ENCODE data around the gene BCL3. TPM values are rescaled to one million over a fixed set of nuclear protein-coding genes. Genes with fewer than 3 reads are reported as not detected.
"Not testable (repeated sequence)": the region's sequence is repeated elsewhere in the genome, so short reads cannot be mapped to it uniquely, and the experiment has no call there.

BCL3 gene
- total and polyA plus RNA-seq, 5 donors = 14.9 to 39.4 (median 19.1) TPM

DNA sequence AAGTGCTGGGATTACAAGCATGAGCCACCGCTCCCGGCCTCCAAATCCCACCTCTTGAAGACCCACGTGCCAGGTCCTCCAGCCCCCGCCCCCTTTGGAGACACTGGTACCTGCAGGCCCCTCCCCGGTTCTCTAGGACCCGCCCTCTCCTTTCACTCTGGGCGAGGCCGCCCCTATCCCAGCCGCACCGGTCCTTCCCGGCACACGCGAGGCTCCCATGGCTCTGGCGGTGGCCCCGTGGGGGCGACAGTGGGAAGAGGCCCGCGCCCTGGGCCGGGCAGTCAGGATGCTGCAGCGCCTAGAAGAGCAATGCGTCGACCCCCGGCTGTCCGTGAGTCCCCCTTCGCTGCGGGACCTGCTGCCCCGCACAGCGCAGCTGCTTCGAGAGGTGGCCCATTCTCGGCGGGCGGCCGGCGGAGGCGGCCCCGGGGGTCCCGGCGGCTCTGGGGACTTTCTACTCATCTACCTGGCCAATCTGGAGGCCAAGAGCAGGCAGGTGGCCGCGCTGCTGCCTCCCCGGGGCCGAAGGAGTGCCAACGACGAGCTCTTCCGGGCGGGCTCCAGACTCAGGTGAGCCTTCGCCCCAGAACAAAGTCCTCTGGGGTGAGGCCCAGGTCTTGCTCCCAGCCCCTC, 29.3 kb downstream of the BCL3 start, which contains the start of gene CBLC:
Gene CBLC, plus strand, starts transcription at position 176 of the 633 bp plus-strand sequence. Its CDS starts 42 bp downstream, at position 218.
- intact Hi-C loops (cut with DNase I) = no loop called here
- H3K4me1 ChIP-seq (ENCODE audit: control insufficient read depth, insufficient read depth, low read length) = no peaks in the 10 kb centered on the region
- no peak within 1 kb of the TSS for H3K27ac ChIP-seq (ENCODE audit: low read length)
- H3K9me3 ChIP-seq (ENCODE audit: control insufficient read depth, low read length) = no peaks in the 10 kb centered on the region
- no peaks in the 10 kb centered on the region for H3K27me3 ChIP-seq (ENCODE audit: control insufficient read depth, insufficient read depth)
- H3K4me3 ChIP-seq (ENCODE audit: low read length) = no peak within 1 kb of the TSS
- ATAC-seq (peak; percentile 55 to 59), DNase-seq (peak in 2 of 3 donors; percentile 50 to 51)
- WGBS = 14% methylated on average over 47 of the region's 47 CpGs

DNA sequence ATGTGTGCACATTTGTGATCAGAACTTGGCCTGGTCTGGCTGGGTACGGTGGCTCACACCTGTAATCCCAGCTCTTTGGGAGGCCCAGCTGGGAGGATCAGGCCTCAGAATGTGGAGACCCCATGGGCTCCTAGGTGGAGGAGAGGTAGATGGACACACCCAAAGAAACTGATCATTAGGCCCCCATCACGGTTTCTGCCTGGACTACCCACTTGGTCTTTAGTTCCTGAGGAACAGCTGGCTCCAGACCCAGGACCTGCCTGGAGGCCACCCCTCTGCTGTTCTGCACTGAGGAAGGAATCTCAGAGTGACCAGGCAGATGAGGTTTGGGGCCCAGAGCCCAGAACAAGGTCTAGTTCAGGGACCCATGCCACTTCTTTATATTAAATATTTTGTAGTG, 30.6 kb downstream of the BCL3 start:
- ATAC-seq (no peak), DNase-seq (peak in 2 of 3 donors; percentile 10 to 15)
- Histone ChIP-seq H3K4me1 (ENCODE audit: control insufficient read depth, insufficient read depth, low read length) (no peaks in the 10 kb centered on the region), H3K9me3 (ENCODE audit: control insufficient read depth, low read length) (no peaks in the 10 kb centered on the region), H3K27me3 (ENCODE audit: control insufficient read depth, insufficient read depth) (no peaks in the 10 kb centered on the region), H3K27ac (ENCODE audit: low read length) (no peak overlapping the region), H3K4me3 (ENCODE audit: low read length) (no peak overlapping the region)
- WGBS = 95% methylated on average over 2 of the region's 2 CpGs
- intact Hi-C loops (cut with DNase I) = no loop called here

DNA sequence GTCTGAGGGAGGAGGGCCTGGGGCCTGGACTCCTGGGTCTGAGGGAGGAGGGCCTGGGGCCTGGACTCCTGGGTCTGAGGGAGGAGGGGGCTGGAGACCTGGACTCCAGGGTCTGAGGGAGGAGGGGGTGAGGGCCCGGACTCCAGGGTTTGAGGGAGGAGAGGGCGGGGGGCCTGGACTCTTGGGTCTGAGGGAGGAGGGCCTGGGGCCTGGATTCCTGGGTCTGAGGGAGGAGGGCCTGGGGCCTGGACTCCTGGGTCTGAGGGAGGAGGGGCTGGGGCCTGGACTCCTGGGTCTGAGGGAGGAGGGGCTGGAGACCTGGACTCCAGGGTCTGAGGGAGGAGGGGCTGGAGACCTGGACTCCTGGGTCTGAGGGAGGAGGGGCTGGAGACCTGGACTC, 33.2 kb downstream of the BCL3 start:
- not testable (repeated sequence) for H3K9me3 ChIP-seq (ENCODE audit: control insufficient read depth, low read length); H3K27ac ChIP-seq (ENCODE audit: low read length); H3K4me1 ChIP-seq (ENCODE audit: control insufficient read depth, insufficient read depth, low read length); H3K4me3 ChIP-seq (ENCODE audit: low read length); ATAC-seq; H3K27me3 ChIP-seq (ENCODE audit: control insufficient read depth, insufficient read depth)
- WGBS = 94% methylated on average over 2 of the region's 2 CpGs
- intact Hi-C loops (cut with DNase I) = loop anchor here in 1 of 4 donors (10.0 kb wide), 1 partner anchor 207 kb away; no protein-coding TSS in a partner anchor
- peak in 2 of 3 donors; percentile 30 to 45 for DNase-seq

DNA sequence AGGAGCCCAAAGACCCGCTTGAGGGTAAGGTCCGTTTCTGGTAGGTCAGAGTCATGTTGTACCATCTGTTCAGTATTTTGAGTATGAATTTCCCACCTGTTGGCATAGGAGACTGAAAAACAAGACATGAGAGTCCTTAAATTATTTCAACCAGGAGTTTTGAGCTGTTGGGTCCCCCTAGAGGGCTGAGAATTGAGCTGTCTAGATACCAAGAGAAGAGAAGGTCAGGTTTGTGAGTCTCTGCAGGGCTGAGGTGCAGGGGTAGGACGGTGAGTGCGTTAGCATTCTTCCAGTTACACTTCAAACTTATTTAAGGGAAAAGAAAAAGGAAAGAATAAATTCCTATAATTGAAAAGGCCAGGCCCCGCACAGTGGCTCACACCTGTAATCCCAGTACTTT, 34.2 kb downstream of the BCL3 start:
- intact Hi-C loops (cut with DNase I) = loop anchor here in 1 of 4 donors (10.0 kb wide), 1 partner anchor 208 kb away; no protein-coding TSS in a partner anchor
- WGBS = 92% methylated on average over 5 of the region's 5 CpGs
- DNase-seq (peak in 2 of 3 donors; percentile 5 to 10), ATAC-seq (no peak)
- Histone ChIP-seq H3K4me1 (ENCODE audit: control insufficient read depth, insufficient read depth, low read length) (no peaks in the 10 kb centered on the region), H3K4me3 (ENCODE audit: low read length) (no peak overlapping the region), H3K27me3 (ENCODE audit: control insufficient read depth, insufficient read depth) (no peaks in the 10 kb centered on the region), H3K9me3 (ENCODE audit: control insufficient read depth, low read length) (no peaks in the 10 kb centered on the region), H3K27ac (ENCODE audit: low read length) (no peak overlapping the region)

DNA sequence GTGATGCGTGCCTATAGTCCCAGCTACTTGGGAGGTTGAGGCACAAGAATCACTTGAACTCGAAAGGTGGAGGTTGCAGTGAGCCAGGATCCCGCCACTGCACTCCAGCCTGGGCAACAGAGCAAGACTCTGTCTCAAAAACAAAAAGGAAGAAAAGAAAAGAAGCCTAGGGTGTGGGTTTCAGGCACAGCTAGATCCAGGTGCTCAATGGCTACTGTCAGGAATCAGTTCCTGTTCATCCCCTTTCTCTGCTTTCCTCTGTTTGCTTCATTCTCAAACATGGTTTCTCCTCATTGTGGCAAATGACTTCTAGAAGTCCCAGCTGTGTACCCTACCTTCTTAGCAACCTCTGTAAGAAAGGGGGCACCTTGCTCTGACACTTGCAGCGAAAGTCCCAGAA, 35.0 kb downstream of the BCL3 start:
- ATAC-seq (no peak), DNase-seq (no peak)
- no peak overlapping the region for H3K27ac ChIP-seq (ENCODE audit: low read length)
- no peaks in the 10 kb centered on the region for H3K4me1 ChIP-seq (ENCODE audit: control insufficient read depth, insufficient read depth, low read length)
- no peak overlapping the region for H3K4me3 ChIP-seq (ENCODE audit: low read length)
- intact Hi-C loops (cut with DNase I) = loop anchor here in 1 of 4 donors (10.0 kb wide), 1 partner anchor 209 kb away; no protein-coding TSS in a partner anchor
- H3K27me3 ChIP-seq (ENCODE audit: control insufficient read depth, insufficient read depth) = no peaks in the 10 kb centered on the region
- 91% methylated on average over 4 of the region's 4 CpGs for WGBS
- H3K9me3 ChIP-seq (ENCODE audit: control insufficient read depth, low read length) = no peaks in the 10 kb centered on the region

DNA sequence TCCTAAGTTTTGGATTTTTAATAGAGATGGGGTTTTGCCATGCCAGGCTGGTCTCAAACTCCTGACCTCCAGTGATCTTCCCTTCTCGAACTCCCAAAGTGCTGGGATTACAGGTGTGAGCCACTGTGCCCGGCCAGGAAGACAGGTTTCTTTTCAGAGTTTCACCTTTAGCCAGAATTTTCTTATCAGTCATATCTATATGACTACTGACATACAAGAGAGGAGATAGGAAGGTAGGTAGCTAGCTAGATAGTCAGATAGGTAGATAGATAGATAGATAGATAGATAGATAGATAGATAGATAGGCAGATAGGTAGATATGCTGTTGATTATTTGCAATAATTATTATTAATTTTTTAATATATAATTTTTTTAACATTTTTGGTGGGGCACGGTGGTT, 36.8 kb downstream of the BCL3 start:
- intact Hi-C loops (cut with DNase I) = loop anchor here in 1 of 4 donors (2.0 to 10.0 kb wide), 2 partner anchors 60 to 210 kb away; no protein-coding TSS in a partner anchor
- DNase-seq = peak in 1 of 3 donors; percentile 0
- ATAC-seq = no peak
- Histone ChIP-seq H3K4me1 (ENCODE audit: control insufficient read depth, insufficient read depth, low read length) (no peaks in the 10 kb centered on the region), H3K27ac (ENCODE audit: low read length) (no peak overlapping the region), H3K4me3 (ENCODE audit: low read length) (no peak overlapping the region), H3K27me3 (ENCODE audit: control insufficient read depth, insufficient read depth) (no peaks in the 10 kb centered on the region), H3K9me3 (ENCODE audit: control insufficient read depth, low read length) (no peaks in the 10 kb centered on the region)
- 71% methylated on average over 3 of the region's 3 CpGs for WGBS

DNA sequence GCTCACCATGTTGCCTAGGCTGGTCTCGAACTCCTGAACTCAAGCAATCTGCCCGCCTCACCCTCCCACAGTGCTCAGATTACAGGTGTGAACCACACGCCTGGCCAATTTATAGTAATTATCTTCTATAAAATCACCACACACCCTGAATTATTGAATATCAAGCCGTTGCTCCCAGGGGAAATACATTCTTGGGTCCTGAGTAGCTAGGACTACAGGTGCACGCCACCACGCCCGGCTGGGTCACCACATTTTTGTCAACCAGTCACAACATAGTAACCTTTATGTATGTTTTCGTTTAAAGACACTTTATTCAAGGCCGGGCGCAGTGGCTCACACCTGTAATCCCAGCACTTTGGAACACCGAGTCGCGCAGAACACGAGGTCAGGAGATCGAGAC, 37.5 kb downstream of the BCL3 start:
- 91% methylated on average over 15 of the region's 15 CpGs for WGBS
- intact Hi-C loops (cut with DNase I) = loop anchor here in 1 of 4 donors (2.0 to 10.0 kb wide), 2 partner anchors 59 to 211 kb away; no protein-coding TSS in a partner anchor
- no peak overlapping the region for H3K4me3 ChIP-seq (ENCODE audit: low read length)
- H3K4me1 ChIP-seq (ENCODE audit: control insufficient read depth, insufficient read depth, low read length) = no peaks in the 10 kb centered on the region
- H3K9me3 ChIP-seq (ENCODE audit: control insufficient read depth, low read length) = no peaks in the 10 kb centered on the region
- no peaks in the 10 kb centered on the region for H3K27me3 ChIP-seq (ENCODE audit: control insufficient read depth, insufficient read depth)
- ATAC-seq (no peak), DNase-seq (peak in 1 of 3 donors; percentile 26)
- no peak overlapping the region for H3K27ac ChIP-seq (ENCODE audit: low read length)

DNA sequence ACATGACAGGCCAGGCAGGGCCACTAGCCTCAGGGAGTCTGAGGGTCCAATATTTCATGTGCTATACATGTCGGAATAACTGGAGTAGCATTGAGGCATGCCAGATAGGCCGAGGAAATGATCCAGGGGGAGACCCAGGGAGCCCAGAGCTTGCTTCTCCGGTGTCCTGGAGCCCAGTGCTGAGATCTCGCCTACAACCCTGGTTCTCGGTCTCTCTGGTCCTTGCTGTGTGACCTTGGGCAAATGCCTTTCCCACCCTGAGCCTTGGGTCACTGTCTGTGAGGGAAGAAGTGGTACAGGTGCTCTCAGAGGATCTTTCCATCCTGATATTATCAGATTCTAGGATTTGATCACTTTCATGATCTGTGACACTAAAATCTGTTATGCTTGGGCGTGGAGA, 40.5 kb downstream of the BCL3 start:
- H3K27ac ChIP-seq (ENCODE audit: low read length) = no peak overlapping the region
- intact Hi-C loops (cut with DNase I) = loop anchor here in 1 of 4 donors (10.0 kb wide), 1 partner anchor 214 kb away; no protein-coding TSS in a partner anchor
- no peaks in the 10 kb centered on the region for H3K4me1 ChIP-seq (ENCODE audit: control insufficient read depth, insufficient read depth, low read length)
- no peaks in the 10 kb centered on the region for H3K9me3 ChIP-seq (ENCODE audit: control insufficient read depth, low read length)
- H3K4me3 ChIP-seq (ENCODE audit: low read length) = no peak overlapping the region
- 91% methylated on average over 6 of the region's 6 CpGs for WGBS
- DNase-seq = peak in 2 of 3 donors; percentile 10 to 23
- no peaks in the 10 kb centered on the region for H3K27me3 ChIP-seq (ENCODE audit: control insufficient read depth, insufficient read depth)
- no peak for ATAC-seq

DNA sequence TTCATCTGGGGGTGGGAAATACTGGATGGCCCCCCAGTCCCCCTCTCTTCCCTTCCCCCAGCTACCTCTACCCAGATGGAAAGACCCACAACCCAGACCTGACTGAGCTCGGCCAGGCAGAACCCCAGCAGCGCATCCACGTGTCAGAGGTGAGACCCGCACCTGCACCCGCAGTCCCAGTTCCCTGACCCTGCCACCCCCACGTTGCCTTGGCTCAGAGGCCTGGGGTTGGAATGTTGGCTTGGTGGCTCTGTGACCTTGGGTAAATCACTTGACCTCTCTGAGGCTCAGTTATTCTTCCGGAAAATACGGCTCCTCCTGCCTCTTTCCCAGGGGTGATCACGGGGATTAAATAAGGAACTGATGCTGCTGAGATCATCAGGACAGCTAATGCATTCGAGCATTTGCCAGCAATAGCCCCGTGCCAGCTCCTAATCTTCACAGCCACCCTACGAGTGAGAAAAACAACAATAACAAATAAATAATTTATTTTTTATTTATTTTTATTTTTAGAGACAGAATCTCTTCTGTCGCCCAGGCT, 41.5 kb downstream of the BCL3 start:
- Histone ChIP-seq H3K27ac (ENCODE audit: low read length) (no peak overlapping the region), H3K27me3 (ENCODE audit: control insufficient read depth, insufficient read depth) (no peaks in the 10 kb centered on the region), H3K4me3 (ENCODE audit: low read length) (no peak overlapping the region), H3K4me1 (ENCODE audit: control insufficient read depth, insufficient read depth, low read length) (no peaks in the 10 kb centered on the region), H3K9me3 (ENCODE audit: control insufficient read depth, low read length) (no peaks in the 10 kb centered on the region)
- DNase-seq (peak in 2 of 3 donors; percentile 30 to 31), ATAC-seq (peak in 1 of 2 donors; percentile 38)
- WGBS = 75% methylated on average over 13 of the region's 13 CpGs
- intact Hi-C loops (cut with DNase I) = loop anchor here in 1 of 4 donors (10.0 kb wide), 1 partner anchor 215 kb away; no protein-coding TSS in a partner anchor

DNA sequence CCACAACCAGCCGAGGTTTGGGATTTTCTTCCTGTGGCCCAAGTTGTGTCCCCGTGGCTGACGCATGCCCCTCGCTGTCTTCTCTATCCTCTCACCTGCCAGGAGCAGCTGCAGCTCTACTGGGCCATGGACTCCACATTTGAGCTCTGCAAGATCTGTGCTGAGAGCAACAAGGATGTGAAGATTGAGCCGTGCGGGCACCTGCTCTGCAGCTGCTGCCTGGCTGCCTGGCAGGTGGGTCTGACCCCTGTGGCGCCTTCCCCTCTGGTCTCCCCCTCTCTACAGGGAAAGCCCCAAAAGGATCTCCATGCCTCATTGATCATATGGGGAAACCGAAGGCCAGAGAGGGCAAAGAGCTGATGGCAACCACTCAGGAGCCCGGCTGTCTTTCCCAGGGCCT, 43.8 kb downstream of the BCL3 start:
- 89% methylated on average over 9 of the region's 9 CpGs for WGBS
- no peaks in the 10 kb centered on the region for H3K9me3 ChIP-seq (ENCODE audit: control insufficient read depth, low read length)

DNA sequence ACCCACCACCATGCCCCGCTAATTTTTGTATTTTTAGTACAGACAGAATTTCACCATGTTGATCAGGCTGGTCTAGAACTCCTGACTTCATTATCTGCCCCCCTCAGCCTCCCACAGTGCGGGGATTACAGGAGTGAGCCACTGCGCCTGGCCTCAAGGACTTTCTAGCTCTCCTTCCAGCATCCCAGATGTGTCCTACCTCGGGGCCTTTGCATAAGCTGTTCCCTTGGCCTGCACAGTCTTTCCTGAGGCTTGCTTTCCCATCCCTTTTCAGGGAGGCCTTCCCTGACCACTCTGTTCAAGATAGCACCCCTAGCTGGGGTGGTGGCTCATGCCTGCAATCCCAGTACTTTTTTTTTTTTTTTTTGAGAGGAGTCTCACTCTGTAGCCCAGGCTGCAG, 46.1 kb downstream of the BCL3 start:
- Histone ChIP-seq H3K4me3 (ENCODE audit: low read length) (no peak overlapping the region), H3K27me3 (ENCODE audit: control insufficient read depth, insufficient read depth) (no peaks in the 10 kb centered on the region), H3K9me3 (ENCODE audit: control insufficient read depth, low read length) (no peaks in the 10 kb centered on the region), H3K4me1 (ENCODE audit: control insufficient read depth, insufficient read depth, low read length) (peaks cover 2% of the 10 kb centered on the region), H3K27ac (ENCODE audit: low read length) (no peak overlapping the region)
- WGBS = 93% methylated on average over 4 of the region's 4 CpGs
- peak in 1 of 3 donors; percentile 2 for DNase-seq
- intact Hi-C loops (cut with DNase I) = no loop called here
- ATAC-seq = no peak

More for the DNA sequence above, 43.8 kb downstream of the BCL3 start:
- Histone ChIP-seq H3K4me3 (ENCODE audit: low read length) (no peak overlapping the region), H3K27me3 (ENCODE audit: control insufficient read depth, insufficient read depth) (no peaks in the 10 kb centered on the region), H3K4me1 (ENCODE audit: control insufficient read depth, insufficient read depth, low read length) (peaks cover 2% of the 10 kb centered on the region), H3K27ac (ENCODE audit: low read length) (no peak overlapping the region)
- peak in 1 of 3 donors; percentile 9 for DNase-seq
- ATAC-seq = no peak
- intact Hi-C loops (cut with DNase I) = no loop called here
